Left ventricle myocardium inferior (tissue), 1 donor: ENCODE measurements around the gene CSMD2. TPM values are rescaled to one million over a fixed set of nuclear protein-coding genes. Genes with fewer than 3 reads are reported as not detected.

Experiments used
- DNase-seq: peaks from one replicate; pipeline ENCODE4 v3.0.0-alpha.2; 2020
- H3K27ac ChIP-seq: fragments of 200-600 bp; replicated peaks from 2 replicates; pipeline ENCODE4 v1.8.0; 2021
- H3K27me3 ChIP-seq: fragments of 200-600 bp; 2 replicates; pipeline ENCODE4 v1.8.0; 2021; ENCODE audit warnings: low read depth
- H3K36me3 ChIP-seq: fragments of 200-600 bp; 2 replicates; pipeline ENCODE4 v1.8.0; 2021
- H3K4me1 ChIP-seq: fragments of 200-600 bp; 2 replicates; pipeline ENCODE4 v1.8.0; 2021
- H3K4me3 ChIP-seq: fragments of 200-600 bp; 2 replicates; pipeline ENCODE4 v1.8.0; 2021; ENCODE audit warnings: mild to moderate bottlenecking, moderate library complexity
- H3K9me3 ChIP-seq: fragments of 200-600 bp; replicated peaks from 2 replicates; pipeline ENCODE4 v1.8.0; 2021
- intact Hi-C: fragments of 100-400 bp; cut with micrococcal nuclease; formaldehyde crosslinking; loops from one replicate; pipeline ENCODE4 v1.11.0; 2022
- total RNA-seq: library from RNA; stranded (reverse); fragmentation: NEBNext Ultra II Directional; extraction: Animal tissue kit (Norgen Biotek cat#: 25700); gene quantifications from one replicate; pipeline ENCODE4 v1.2.1, GENCODE V29; 2021
- TF ChIP-seq, protein P1 (sequence below): fragments of 200-600 bp; IDR thresholded peaks from 2 replicates; pipeline ENCODE4 v1.8.0; 2021; ENCODE audit warnings: antibody characterized with exemption, mild to moderate bottlenecking, borderline replicate concordance
- donor health status: DM: no; HTN: yes; CAD: no; lungs with severe emphysema.

Gene CSMD2
- total RNA-seq, 1 donor from 2014 or later: 0.14 TPM

DNA sequence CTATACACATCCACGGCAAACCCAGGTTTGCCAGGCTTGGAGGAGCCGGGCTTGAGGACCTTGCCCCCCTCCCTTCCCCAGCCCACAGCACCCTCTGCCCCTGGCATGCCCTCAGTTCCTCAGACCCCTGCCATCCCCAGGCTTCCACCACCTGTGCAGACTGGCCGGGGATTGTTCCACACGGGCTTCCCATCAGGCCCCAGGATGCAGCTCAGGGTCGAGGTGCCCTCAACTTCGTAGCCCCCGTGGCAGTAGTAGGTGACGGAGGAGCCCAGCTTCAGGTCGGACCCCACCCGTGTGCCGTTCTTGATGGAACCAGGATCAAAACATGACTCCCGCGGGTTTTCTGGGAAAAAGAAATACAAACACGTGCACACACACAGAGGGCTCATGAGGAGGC is 528.8 kb downstream of the CSMD2 start:
- Histone ChIP-seq H3K36me3 (no peaks in the 10 kb centered on the region), H3K9me3 (no peaks in the 10 kb centered on the region), H3K4me3 (no peak overlapping the region), H3K27ac (no peak overlapping the region), H3K4me1 (peaks cover 4% of the 10 kb centered on the region), H3K27me3 (peaks cover 13% of the 10 kb centered on the region)
- TF ChIP-seq, protein P1, sequence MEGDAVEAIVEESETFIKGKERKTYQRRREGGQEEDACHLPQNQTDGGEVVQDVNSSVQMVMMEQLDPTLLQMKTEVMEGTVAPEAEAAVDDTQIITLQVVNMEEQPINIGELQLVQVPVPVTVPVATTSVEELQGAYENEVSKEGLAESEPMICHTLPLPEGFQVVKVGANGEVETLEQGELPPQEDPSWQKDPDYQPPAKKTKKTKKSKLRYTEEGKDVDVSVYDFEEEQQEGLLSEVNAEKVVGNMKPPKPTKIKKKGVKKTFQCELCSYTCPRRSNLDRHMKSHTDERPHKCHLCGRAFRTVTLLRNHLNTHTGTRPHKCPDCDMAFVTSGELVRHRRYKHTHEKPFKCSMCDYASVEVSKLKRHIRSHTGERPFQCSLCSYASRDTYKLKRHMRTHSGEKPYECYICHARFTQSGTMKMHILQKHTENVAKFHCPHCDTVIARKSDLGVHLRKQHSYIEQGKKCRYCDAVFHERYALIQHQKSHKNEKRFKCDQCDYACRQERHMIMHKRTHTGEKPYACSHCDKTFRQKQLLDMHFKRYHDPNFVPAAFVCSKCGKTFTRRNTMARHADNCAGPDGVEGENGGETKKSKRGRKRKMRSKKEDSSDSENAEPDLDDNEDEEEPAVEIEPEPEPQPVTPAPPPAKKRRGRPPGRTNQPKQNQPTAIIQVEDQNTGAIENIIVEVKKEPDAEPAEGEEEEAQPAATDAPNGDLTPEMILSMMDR: no peak
- DNase-seq: no peak
- intact Hi-C loops: no loop called here

DNA sequence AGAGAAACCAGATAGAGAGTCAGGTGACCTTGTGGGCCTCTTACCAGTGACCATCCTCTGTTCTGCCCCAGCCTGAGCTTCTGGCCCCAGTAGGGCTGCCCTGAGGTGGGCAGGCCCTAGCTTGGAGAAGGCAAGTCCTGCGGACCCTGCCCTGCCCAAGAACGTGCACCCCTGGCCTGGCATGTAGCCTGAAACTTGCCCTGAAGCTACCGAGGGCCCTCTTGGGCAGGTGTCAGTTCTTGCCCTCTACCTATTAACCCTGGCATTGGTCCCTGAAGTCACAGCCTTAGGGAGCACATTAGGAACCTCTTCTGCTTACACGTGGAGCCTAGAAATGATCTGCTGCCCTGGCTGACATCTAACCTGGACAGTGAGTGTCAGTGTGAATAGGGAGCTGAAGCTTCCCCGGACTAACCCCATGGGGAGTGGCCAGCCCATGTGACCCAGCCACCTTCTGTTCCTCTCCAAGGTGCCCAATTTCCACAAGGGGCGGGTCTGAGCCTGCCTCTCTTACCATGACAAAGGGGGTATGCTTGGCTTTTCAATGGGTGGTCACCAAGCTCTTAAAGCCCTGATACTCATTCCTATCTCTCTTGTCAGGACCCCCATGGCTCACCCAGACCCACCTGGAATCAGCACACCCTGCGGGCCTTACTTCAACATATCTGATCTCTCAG is 529.6 kb downstream of the CSMD2 start:
- TF ChIP-seq, protein P1: no peak
- H3K27me3 ChIP-seq: peaks cover 8% of the 10 kb centered on the region
- intact Hi-C loops: no loop called here
- DNase-seq: no peak
- H3K27ac ChIP-seq: no peak overlapping the region
- H3K36me3 ChIP-seq: no peaks in the 10 kb centered on the region
- no peaks in the 10 kb centered on the region for H3K9me3 ChIP-seq
- H3K4me1 ChIP-seq: peaks cover 4% of the 10 kb centered on the region
- no peak overlapping the region for H3K4me3 ChIP-seq

DNA sequence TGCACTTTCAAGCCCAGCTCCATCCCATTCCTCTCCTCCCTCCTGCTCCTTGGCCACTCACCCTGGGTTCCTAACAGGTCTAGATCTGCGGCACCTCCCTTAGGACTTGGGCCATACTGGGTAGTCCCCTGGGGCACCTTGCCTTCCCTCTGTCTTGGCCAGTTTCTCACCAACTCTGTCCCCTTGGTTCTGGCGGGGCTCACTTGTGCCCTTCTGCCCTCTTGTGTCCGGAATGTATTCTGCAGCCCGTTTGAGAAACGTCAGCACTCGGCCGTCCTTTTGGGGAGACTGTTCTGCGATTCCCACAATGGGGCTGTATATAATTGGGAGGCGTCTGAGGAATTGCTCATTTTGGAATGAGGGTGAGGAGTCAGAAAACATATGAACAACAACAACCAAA is 530.2 kb downstream of the CSMD2 start:
- no peak overlapping the region for H3K27ac ChIP-seq
- H3K9me3 ChIP-seq: no peaks in the 10 kb centered on the region
- peak; percentile 20 for DNase-seq
- H3K4me1 ChIP-seq: peaks cover 4% of the 10 kb centered on the region
- TF ChIP-seq, protein P1: peak; percentile 77
- no peak overlapping the region for H3K4me3 ChIP-seq
- intact Hi-C loops: no loop called here
- no peaks in the 10 kb centered on the region for H3K36me3 ChIP-seq
- H3K27me3 ChIP-seq: peaks cover 8% of the 10 kb centered on the region

DNA sequence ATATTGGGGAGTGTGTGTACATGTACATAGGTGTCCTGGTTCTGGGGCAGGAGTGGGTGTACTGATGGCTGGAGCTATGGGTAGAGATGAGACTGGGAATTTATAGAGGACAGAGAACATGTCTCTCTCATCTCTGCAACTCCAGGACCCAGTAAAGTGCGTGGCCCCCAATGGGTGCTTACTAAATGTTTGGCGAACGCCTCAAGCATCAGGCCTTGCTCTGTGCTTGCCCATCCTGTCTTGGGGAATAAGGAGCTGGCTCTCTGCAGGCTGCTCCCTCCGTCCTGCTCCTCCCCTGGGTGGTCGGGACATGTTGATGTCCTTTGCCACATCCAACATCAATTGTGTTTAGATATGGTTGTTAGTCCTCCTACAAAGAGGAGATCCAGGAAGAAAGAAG is 530.9 kb downstream of the CSMD2 start:
- intact Hi-C loops: no loop called here
- H3K4me1 ChIP-seq: peaks cover 4% of the 10 kb centered on the region
- DNase-seq: no peak
- no peak overlapping the region for H3K4me3 ChIP-seq
- no peak overlapping the region for H3K27ac ChIP-seq
- peaks cover 8% of the 10 kb centered on the region for H3K27me3 ChIP-seq
- TF ChIP-seq, protein P1: no peak
- H3K9me3 ChIP-seq: no peaks in the 10 kb centered on the region
- no peaks in the 10 kb centered on the region for H3K36me3 ChIP-seq

DNA sequence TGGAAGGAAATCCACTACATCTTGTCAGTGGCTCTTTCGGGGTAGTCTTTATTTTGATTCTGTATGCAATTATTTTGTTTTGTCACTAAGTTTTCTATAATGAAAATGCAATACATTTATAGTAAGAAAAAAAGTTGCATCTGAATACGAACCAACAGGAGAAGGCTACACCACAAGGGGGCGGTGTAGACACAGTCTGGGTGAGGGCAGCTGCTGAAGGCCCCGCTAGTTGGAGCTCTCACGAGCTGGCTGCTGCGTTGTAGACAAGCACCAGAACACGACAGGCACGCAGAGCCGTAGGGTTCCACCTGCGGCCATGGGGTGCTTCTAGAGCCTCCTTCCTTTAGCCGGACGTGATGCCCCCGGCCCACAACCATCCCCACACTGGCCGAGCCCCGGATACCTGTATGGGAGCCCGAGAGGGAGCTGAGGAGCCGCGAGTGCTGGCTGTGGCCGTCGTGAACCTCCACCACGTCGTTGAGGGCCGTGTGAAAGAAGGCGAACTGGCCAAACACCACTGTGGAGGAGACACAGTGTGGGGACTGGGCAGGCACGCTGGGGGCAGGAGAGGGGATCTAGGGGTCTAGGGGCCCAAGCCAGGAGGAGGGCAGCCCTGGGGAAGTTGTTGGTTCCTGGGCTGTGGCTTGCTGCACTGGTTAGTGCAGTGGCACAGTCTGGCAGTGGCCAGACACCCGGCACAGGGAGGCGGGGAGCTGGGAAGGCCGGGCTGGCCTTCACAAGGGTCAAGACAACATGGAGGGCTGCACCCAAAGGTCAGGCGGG is 531.8 kb downstream of the CSMD2 start:
- Histone ChIP-seq H3K36me3 (no peaks in the 10 kb centered on the region), H3K4me1 (peaks cover 4% of the 10 kb centered on the region), H3K27me3 (peaks cover 8% of the 10 kb centered on the region), H3K4me3 (no peak overlapping the region), H3K9me3 (no peaks in the 10 kb centered on the region), H3K27ac (no peak overlapping the region)
- TF ChIP-seq, protein P1: peak; percentile 99
- DNase-seq: peak; percentile 87
- intact Hi-C loops: no loop called here
